Skin of body (tissue), 2 donors: ENCODE measurements around the gene PCDHGB4. TPM values are rescaled to one million over a fixed set of nuclear protein-coding genes. Genes with fewer than 3 reads are reported as not detected.
A peak's percentile ranks its signal among the peaks of the same experiment; 100 is the strongest.
"Not testable (repeated sequence)": the region's sequence is repeated elsewhere in the genome, so short reads cannot be mapped to it uniquely, and the experiment has no call there.

Source experiments
- DNase-seq: peaks from one replicate; lab custom pipeline; 2025; lab: John Stamatoyannopoulos, UW
- total RNA-seq: library from RNA; depleted of rRNA; stranded (reverse); fragments of >200 nt; gene quantifications from one replicate; pipeline ENCODE4 v1.2.3, GENCODE V29; 2014

The PCDHGB4 gene
- total RNA-seq, 1 donor from 2014 or later: 6.1 TPM

GRCh38 chr5:141422742-141423291 lies 35.3 kb downstream of the PCDHGB4 start:
- DNase-seq: no peak

DNA sequence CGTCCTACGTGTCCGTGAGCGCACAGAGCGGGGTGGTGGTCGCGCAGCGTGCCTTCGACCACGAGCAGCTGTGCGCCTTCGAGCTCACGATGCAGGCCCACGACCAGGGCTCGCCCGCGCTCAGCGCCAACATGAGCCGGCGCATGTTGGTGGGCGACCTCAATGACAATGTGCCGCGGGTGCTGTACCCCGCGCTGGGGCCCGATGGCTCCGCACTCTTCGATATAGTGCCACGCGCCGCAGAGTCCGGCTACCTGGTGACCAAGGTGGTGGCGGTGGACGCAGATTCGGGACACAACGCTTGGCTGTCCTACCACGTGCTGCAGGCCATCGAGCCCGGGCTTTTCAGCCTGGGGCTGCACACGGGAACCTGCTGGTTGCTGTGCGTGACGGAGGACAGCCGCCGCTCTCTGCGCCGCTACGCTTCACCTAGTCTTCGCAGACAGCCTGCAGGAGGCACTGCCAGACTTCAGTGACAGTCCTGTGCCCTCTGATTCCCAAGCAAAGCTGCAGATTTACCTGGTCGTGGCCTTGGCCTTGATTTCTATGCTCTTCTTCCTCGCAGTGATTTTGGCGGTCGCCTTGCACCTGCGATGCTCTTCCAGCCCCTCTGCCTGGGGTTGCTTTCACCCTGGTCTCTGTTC lies 40.4 kb downstream of the PCDHGB4 start:
- no peak for DNase-seq

DNA sequence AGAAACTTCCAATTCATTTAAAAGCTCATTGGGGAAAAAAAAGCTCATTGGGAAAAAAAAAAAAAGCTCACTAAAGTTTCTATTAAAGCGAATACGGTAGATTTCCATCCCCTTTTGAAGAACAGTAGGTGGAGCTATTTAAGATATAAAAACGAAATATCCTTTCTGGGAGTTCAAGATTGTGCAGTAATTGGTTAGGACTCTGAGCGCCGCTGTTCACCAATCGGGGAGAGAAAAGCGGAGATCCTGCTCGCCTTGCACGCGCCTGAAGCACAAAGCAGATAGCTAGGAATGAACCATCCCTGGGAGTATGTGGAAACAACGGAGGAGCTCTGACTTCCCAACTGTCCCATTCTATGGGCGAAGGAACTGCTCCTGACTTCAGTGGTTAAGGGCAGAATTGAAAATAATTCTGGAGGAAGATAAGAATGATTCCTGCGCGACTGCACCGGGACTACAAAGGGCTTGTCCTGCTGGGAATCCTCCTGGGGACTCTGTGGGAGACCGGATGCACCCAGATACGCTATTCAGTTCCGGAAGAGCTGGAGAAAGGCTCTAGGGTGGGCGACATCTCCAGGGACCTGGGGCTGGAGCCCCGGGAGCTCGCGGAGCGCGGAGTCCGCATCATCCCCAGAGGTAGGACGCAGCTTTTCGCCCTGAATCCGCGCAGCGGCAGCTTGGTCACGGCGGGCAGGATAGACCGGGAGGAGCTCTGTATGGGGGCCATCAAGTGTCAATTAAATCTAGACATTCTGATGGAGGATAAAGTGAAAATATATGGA lies 43.0 kb downstream of the PCDHGB4 start, which contains the start of gene PCDHGA12:
TSS of gene PCDHGA12 (plus strand) at position 176 of the 782 bp plus-strand sequence. CDS start at position 429, 253 bp downstream.
- peak; percentile 12 for DNase-seq

- no peak for DNase-seq
These were observed 43.8 kb downstream of the PCDHGB4 start for GRCh38 chr5:141431286-141431685.

DNA sequence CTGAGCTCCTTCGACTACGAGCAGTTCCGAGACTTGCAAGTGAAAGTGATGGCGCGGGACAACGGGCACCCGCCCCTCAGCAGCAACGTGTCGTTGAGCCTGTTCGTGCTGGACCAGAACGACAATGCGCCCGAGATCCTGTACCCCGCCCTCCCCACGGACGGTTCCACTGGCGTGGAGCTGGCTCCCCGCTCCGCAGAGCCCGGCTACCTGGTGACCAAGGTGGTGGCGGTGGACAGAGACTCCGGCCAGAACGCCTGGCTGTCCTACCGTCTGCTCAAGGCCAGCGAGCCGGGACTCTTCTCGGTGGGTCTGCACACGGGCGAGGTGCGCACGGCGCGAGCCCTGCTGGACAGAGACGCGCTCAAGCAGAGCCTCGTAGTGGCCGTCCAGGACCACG lies 44.8 kb downstream of the PCDHGB4 start:
- not testable (repeated sequence) for DNase-seq

DNA sequence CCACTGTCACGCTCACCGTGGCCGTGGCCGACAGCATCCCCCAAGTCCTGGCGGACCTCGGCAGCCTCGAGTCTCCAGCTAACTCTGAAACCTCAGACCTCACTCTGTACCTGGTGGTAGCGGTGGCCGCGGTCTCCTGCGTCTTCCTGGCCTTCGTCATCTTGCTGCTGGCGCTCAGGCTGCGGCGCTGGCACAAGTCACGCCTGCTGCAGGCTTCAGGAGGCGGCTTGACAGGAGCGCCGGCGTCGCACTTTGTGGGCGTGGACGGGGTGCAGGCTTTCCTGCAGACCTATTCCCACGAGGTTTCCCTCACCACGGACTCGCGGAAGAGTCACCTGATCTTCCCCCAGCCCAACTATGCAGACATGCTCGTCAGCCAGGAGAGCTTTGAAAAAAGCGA lies 45.2 kb downstream of the PCDHGB4 start:
- not testable (repeated sequence) for DNase-seq

- no peak for DNase-seq
These were observed 46.5 kb downstream of the PCDHGB4 start for GRCh38 chr5:141434006-141434405.

- no peak for DNase-seq
These were observed 49.7 kb downstream of the PCDHGB4 start for GRCh38 chr5:141437221-141437620.

DNA sequence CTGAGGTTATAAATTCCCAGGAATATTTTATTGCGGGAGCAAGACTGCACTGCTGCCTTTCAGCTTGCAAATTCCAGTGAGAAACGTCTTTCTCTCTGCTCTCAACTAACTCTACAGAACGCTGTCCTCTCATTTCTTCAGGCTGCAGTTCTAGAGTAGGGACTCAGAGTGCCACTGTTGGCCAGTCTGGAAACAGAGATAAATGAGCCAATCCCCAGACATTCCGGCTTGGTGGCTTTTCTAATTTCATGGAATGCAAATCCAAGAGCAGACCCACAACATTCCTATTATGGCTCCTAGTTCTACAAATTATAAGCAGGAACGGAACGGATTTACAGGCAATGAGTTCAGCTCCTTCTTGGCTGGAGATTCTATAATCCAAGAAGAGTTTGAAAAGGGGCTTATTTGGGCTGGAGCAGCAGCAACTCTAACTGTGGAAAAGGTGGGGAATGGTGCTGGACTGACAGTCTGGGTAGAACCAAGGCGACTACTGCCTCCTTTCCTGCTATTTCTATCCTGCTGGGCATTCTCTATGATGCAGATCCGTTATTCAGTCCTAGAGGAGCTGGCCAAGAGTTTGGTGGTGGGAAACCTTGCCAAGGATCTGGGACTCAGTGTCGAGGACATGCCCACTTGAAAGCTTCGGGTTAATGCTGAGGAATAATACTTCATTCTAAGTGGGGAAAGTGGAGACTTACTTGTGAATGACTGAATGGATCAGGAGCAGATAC lies 52.1 kb downstream of the PCDHGB4 start:
- no peak for DNase-seq

Other genes with a start within 250 kb of the PCDHGB4 start
- 0.39 TPM for gene PCDHB6, start 237.6 kb upstream of the PCDHGB4 start, total RNA-seq
- 1.1 TPM for gene PCDHB7, start 215.1 kb upstream of the PCDHGB4 start, total RNA-seq
- gene PCDHB8, start 209.9 kb upstream of the PCDHGB4 start, total RNA-seq: 0.49 TPM
- gene PCDHB16, start 205.3 kb upstream of the PCDHGB4 start, total RNA-seq: 2.5 TPM
- 0.89 TPM for gene PCDHB9, start 200.5 kb upstream of the PCDHGB4 start, total RNA-seq
- gene PCDHB10, start 195.3 kb upstream of the PCDHGB4 start, total RNA-seq: 1.8 TPM
- gene PCDHB11, start 188.1 kb upstream of the PCDHGB4 start, total RNA-seq: 3.5 TPM
- gene PCDHB12, start 179.0 kb upstream of the PCDHGB4 start, total RNA-seq: 2.2 TPM
- 2.9 TPM for gene PCDHB13, start 173.8 kb upstream of the PCDHGB4 start, total RNA-seq
- 3.8 TPM for gene PCDHB14, start 164.4 kb upstream of the PCDHGB4 start, total RNA-seq
- gene PCDHB15, start 142.3 kb upstream of the PCDHGB4 start, total RNA-seq: 3.6 TPM
- 1.4 TPM for gene SLC25A2, start 83.6 kb upstream of the PCDHGB4 start, total RNA-seq
- 88.8 TPM for gene TAF7, start 66.9 kb upstream of the PCDHGB4 start, total RNA-seq
- gene PCDHGA1, start 57.2 kb upstream of the PCDHGB4 start, total RNA-seq: 0.39 TPM
- gene PCDHGA2, start 48.9 kb upstream of the PCDHGB4 start, total RNA-seq: 3.6 TPM
- gene PCDHGA3, start 43.9 kb upstream of the PCDHGB4 start, total RNA-seq: 1.6 TPM
- 2.6 TPM for gene PCDHGB1, start 37.6 kb upstream of the PCDHGB4 start, total RNA-seq
- gene PCDHGA4, start 32.7 kb upstream of the PCDHGB4 start, total RNA-seq: 2.9 TPM
- gene PCDHGB2, start 27.7 kb upstream of the PCDHGB4 start, total RNA-seq: 3.3 TPM
- 3.6 TPM for gene PCDHGA5, start 23.5 kb upstream of the PCDHGB4 start, total RNA-seq
- gene PCDHGB3, start 17.5 kb upstream of the PCDHGB4 start, total RNA-seq: 4.3 TPM
- gene PCDHGA6, start 13.8 kb upstream of the PCDHGB4 start, total RNA-seq: 3.6 TPM
- gene PCDHGA7, start 5.0 kb upstream of the PCDHGB4 start, total RNA-seq: 3.5 TPM
- gene PCDHGA8, start 4.9 kb downstream of the PCDHGB4 start, total RNA-seq: 3.3 TPM
- 8.0 TPM for gene PCDHGB5, start 10.2 kb downstream of the PCDHGB4 start, total RNA-seq
- 4.2 TPM for gene PCDHGA9, start 15.1 kb downstream of the PCDHGB4 start, total RNA-seq
- gene PCDHGB6, start 20.3 kb downstream of the PCDHGB4 start, total RNA-seq: 5.6 TPM
- gene PCDHGA10, start 25.3 kb downstream of the PCDHGB4 start, total RNA-seq: 4.9 TPM
- 7.6 TPM for gene PCDHGB7, start 30.0 kb downstream of the PCDHGB4 start, total RNA-seq
- 6.1 TPM for gene PCDHGA11, start 33.4 kb downstream of the PCDHGB4 start, total RNA-seq
- 3.9 TPM for gene PCDHGA12, start 42.8 kb downstream of the PCDHGB4 start, total RNA-seq
- 36.7 TPM for gene PCDHGC3, start 88.3 kb downstream of the PCDHGB4 start, total RNA-seq
- 5.3 TPM for gene PCDHGC4, start 97.3 kb downstream of the PCDHGB4 start, total RNA-seq
- 2.9 TPM for gene PCDHGC5, start 101.4 kb downstream of the PCDHGB4 start, total RNA-seq
- 23.3 TPM for gene DIAPH1, start 231.3 kb downstream of the PCDHGB4 start, total RNA-seq
- gene HDAC3, start 249.2 kb downstream of the PCDHGB4 start, total RNA-seq: 60.5 TPM
- gene RELL2, start 249.3 kb downstream of the PCDHGB4 start, total RNA-seq: 1.1 TPM